Epithelial cell of prostate (primary cell): ENCODE measurements around the gene USP15.
"Not testable (repeated sequence)": the region's sequence is repeated elsewhere in the genome, so short reads cannot be mapped to it uniquely, and the experiment has no call there.

ENCODE experiments used
- DNase-seq: peaks from one replicate; pipeline ENCODE4 v3.0.0-alpha.2; 2011; ENCODE audit warnings: low read depth, low spot score
- H3K27ac ChIP-seq: fragments of 450-650 bp; 2 replicates; pipeline ENCODE4 v1.5.1; 2017; ENCODE audit warnings: mild to moderate bottlenecking

USP15 gene

DNA sequence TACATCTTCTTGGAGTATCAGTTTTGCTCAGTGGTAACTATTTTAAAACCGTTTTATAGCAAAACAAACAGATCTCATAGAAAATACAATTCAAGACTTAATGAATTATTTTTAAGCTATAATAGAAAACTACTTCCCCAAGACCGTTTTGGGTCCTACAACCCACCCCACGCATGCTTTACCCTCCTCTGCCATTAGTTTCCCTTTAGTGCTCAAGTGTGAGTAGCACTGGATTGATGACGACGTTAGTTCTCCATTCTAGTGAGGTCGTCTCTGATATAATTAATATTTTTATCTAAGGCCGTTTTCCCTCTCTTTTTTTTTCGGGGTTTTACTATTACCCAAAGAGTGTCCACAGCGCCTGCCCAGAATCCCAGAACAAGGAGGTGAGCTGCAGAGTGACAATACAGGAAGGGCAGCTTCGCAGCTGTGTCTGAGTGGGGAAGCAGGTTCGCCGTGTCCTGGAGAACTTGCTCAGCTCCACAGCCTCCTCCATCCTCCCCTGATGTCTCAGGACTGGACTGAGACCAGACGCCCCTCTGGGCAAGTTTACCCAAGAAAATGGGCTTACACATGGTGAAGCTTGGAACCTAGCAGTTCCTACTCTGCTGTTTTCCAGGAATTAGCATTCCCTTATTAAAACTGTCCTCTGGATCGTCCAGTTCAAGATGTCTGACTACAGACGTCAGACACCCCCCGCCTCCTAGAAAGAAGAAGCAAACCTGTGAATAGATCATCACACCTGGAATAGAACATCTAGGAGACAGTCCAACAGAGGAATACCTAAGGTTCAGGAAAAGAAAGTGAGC is 174.5 kb downstream of the USP15 start:
- DNase-seq: no peak
- H3K27ac ChIP-seq: no peak overlapping the region

DNA sequence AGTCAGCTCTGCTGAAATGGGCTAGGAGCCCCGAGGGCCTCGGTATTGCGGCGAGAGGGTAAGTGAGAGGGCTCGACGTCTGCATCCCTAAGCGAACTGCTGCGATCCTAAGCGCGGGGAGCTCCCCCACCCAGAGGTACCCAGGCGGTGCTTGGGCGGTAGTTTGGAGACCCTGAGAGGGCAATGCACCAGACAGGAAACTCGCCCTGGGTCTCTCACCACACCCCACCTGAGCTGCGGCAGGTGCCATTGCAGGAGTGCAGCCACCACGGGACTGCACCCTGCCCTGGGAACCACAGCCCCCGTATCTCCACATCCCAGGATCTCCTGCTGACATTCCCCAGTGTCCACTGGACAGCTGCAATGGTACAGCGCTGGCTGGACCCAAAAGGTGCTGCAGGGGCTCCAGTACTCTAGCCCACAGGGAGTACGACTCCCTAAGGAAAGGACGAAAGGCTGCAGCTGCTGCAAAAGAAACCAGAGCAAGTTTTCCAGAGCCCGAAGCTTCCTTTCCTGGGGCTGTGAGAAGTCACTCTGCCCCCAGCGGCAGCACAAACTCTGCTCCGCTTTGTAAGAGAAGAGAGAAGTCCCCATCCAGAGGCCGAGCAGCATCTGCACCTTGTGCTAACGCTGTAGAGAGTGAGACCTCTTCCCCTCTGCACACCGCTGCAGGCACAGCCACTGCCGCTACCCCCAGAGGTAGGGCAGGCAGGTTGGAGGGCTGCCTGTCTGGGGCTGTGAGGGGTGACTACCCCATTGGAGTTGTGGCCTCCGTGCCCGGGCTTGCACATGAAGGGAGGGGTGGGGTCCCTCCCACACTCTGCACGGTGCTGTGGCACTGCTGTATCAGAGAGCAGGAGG is 175.3 kb downstream of the USP15 start:
- no peak overlapping the region for H3K27ac ChIP-seq
- no peak for DNase-seq

DNA sequence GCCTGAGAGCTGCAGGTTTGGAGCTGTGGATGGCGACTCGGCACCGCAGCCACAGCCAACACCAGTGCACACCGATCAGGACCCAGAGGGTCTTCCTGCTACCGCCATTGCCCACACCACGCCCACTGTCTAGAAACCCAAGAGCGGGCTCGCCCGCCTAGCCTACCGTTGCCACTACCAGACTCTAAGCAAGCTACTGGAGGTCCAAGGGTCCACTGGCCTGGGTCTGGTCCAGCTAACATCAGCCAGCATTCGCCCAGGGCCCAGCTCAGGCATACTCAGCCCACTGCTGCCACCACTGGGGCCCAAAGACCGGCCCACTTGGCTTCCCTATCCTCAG is 175.9 kb downstream of the USP15 start:
- H3K27ac ChIP-seq: no peak overlapping the region
- no peak for DNase-seq

DNA sequence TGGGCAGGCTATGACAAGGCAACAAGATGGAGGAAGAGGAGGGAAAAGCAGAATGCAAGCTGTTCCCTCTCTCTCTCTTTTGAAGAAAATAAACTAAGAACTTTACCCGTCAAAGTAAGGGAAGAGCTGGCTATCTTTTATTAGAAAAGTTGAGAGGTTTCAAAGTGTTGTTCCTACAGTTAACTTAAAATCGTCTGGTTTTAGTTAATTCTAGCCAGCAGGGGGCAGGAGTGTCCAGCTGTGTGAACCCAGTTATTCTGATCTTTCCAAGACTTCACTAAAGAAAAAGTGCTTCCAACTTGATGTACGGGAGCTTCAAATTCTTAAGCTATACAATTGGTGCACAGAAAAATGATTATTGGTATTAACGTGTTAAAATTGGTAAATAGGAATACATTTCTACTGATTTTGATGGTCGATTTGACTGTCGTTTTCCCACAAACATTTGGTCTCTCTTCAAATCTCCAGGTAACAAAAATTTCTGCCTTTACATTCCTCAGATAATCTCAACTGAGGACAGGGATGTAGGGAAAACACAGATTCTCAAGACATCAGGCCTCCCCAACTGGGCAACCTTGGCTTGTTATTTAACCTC is 178.0 kb downstream of the USP15 start:
- DNase-seq: no peak
- H3K27ac ChIP-seq: no peak overlapping the region

DNA sequence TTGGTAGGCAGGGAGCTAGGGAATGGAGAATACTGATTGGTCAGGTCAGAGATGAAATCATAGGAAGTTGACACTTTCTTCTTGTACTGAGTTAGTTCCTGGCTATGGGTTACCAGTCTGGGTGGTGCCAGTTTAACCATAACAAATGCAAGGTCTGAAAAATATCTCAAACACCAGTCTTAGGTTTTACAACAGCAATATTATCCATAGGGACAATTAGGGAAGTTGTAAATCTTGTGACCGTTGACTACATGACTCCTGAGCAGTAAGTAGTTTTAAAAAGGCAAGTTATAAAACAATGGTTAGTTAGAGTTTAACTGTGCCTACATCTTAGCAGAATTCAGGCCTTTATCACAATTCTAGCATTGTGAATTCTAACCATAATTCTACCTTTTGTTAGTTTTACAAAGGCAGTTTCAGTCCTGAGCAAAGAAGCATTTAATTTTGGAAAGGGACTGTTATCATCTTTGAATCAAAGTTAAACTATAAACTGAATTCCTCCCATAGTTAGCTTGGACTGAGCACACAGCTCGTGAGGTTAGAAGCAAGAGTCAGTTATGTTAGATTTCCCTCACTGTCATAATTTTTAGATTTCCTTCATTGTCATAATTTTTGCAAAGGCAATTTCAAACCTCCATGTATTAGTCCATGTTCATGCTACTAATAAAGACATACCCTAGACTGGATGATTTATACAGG is 186.7 kb downstream of the USP15 start:
- no peak for DNase-seq
- no peak overlapping the region for H3K27ac ChIP-seq

DNA sequence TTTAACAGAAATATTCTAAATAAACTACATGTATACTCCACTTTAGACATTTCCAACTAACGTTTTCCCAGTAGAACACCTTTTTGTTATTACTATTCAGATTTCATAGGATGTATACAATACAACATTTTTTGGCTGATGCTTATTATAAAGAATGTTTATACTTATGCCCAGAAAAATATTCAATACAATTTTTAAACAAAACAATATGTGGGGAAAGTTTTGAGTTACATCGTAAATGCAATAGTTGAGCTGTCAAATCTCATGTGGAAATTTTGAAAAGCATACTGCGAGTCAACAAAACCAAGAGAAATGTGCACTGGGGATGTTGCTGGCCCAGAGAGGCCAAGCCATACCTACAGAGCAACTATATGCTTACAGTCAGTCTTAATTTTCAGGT is 188.2 kb downstream of the USP15 start:
- no peak for DNase-seq
- no peak overlapping the region for H3K27ac ChIP-seq

DNA sequence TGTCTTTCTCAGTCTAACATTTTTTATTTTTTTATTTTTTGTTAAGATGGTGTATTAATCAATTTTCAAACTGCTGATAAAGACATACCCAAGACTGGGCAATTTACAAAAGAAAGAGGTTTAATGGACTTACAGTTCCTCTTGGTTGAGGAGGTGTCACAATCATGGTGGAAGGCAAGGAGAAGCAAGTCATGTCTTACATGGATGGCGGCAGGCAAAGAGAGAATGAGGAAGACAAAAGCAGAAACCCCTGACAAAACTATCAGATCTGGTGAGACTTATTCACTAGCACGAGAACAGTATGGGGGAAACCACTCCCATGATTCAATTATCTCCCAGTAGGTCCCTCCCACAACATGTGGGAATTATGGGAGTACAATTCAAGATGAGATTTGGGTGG is 195.2 kb downstream of the USP15 start:
- not testable (repeated sequence) for H3K27ac ChIP-seq

DNA sequence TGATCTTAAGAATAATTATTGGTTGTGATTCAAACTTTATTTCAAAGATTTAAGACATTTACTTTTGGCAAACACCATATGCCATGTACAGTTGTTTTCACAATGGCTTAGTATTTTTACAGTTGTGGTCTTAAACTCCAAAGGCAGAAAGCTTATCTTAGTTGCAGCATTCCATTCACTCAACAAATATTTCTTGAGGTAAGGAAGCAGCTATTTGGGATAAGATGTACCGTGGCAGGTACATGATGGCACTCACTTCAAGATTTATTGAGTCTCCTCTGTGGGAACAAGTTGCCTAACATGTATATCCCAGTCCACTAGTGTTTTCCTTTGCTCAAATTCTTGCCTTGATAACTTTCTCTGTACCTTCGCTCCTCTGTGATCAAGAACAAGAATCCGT is 198.4 kb downstream of the USP15 start:
- no peak for DNase-seq
- no peak overlapping the region for H3K27ac ChIP-seq

More for the DNA sequence above, 195.2 kb downstream of the USP15 start:
- DNase-seq: not testable (repeated sequence)

DNA sequence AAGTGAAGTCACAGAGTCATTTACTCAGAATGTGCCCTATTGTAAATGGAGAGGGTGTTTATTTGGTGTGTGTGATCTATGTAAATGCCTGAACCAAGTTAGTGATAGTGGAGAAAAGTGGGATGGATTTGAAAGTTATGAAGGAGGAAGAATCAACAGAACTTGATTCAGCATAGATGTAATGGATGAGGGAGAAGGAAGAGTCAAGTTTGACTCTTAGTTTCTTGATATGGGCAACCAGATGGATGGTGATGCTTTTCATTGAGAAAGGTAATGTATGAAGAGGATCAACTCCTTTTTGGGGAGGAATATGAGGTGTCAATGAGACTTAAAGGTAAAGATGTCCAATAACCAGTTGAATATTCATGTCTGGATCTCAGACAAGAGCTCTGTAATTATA is 199.8 kb downstream of the USP15 start:
- no peak for DNase-seq
- H3K27ac ChIP-seq: no peak overlapping the region

DNA sequence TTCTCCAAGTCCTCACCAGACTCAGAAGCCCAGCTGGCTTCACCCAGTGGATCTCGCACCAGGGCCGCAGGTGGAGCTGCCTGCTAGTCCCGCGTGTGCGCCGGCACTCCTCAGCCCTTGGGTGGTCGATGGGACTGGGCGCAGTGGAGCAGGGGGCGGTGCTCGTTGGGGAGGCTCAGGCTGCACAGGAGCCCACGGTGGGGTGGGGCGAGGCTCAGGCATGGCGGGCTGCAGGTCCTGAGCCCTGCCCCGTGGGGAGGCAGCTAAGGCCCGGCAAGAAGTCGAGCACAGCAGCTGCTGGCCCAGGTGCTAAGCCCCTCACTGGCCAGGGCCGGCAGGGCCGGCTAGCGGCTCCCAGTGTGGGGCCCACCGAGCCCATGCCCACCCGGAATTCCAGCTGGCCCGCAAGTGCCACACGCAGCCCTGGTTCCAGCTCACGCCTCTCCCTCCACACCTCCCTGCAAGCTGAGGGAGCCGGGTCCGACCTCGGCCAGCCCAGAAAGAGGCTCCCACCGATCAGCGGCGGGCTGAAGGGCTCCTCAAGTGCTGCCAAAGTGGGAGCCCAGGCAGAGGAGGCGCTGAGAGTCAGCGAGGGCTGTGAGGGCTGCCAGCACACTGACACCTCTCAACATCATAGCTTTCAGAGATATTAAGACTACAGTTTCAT is 201.1 kb downstream of the USP15 start:
- not testable (repeated sequence) for DNase-seq, H3K27ac ChIP-seq

DNA sequence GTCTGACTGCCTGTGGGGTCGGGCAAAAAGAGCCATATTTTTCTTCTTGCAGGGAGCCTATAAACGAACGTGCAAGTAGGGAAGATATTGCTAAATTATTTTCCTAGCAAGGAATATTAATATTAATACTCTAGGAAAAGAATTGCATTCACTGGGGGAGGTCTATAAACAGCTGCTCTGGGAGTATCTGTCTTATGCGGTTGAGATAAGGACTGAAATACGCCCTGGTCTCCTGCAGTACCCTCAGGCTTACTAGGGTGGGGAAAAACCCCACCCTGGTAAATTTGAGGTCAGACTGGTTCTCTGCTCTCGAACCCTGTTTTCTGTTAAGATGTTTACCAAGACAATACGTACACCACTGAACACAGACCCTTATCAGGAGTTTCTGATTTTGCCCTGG is 203.0 kb downstream of the USP15 start:
- DNase-seq, H3K27ac ChIP-seq: not testable (repeated sequence)
